Activated CD4-positive, alpha-beta T cell treated with anti-CD3 and anti-CD28 coated beads for 4 hours (primary cell): ENCODE data around the gene AOPEP.
A peak's percentile ranks its signal among the peaks of the same experiment; 100 is the strongest.

Experiments used
- DNase-seq, 2 donors: peaks; one replicate each; pipeline ENCODE4 v3.0.0-alpha.2; 2020

The AOPEP gene, protein sequence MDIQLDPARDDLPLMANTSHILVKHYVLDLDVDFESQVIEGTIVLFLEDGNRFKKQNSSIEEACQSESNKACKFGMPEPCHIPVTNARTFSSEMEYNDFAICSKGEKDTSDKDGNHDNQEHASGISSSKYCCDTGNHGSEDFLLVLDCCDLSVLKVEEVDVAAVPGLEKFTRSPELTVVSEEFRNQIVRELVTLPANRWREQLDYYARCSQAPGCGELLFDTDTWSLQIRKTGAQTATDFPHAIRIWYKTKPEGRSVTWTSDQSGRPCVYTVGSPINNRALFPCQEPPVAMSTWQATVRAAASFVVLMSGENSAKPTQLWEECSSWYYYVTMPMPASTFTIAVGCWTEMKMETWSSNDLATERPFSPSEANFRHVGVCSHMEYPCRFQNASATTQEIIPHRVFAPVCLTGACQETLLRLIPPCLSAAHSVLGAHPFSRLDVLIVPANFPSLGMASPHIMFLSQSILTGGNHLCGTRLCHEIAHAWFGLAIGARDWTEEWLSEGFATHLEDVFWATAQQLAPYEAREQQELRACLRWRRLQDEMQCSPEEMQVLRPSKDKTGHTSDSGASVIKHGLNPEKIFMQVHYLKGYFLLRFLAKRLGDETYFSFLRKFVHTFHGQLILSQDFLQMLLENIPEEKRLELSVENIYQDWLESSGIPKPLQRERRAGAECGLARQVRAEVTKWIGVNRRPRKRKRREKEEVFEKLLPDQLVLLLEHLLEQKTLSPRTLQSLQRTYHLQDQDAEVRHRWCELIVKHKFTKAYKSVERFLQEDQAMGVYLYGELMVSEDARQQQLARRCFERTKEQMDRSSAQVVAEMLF

DNA sequence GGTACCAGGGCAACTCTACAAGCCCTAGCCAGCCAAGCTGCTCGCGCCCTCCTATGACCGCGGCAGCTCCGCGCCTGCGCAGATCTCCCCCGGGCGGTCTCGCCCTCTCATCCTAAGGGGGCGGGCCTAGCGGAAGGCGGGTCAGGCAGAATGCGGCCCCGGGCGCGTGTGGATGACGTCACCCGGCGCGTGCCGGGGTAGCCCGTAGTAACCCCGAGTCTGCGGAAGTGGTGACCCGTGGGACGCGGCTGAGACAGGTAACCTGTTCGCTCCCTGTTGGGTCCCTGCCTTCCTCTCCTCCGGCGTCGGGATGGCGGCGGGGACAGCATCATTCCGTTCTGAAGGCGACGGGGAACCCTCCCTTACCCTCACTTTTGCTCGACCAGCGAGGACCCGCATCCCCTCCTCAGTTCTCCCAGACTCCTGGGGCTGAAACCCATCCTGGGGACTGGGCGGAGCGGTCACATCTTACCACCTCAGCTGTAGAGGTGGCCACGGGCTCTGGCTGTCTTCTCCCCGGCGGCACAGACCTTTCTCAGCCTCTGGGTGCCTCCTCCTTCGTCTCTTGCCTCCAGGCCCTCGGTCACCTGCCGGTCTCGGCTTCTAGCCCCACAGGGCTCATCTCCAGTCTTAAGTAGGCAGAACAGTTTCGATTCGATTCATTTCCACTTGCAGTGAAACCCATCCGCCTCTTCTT is at the start of gene AOPEP:
TSS of gene AOPEP (plus strand) at position 205 of the 697 bp plus-strand sequence. CDS start 33,085 bp downstream, outside the sequence.
- peak; percentile 99 for DNase-seq

DNA sequence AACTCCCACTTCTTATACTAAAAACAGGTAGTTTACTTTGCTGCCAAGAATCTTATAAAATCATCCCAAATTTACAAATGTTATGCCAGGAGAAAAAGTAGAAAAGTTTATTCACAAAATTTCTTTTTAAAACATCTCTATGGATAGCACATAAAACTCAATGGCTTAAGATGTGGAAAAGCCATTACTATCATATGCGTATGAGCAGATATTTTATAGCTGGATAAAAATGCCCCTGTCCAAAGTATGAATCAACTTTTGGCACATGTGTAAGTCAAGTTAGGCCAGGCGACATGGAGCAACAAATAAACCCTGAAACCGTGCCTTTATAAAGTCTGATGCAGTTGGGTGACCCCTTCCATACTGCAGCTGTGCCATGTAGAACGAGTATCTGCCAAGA is 48.6 kb upstream of the AOPEP start:
- no peak for DNase-seq

DNA sequence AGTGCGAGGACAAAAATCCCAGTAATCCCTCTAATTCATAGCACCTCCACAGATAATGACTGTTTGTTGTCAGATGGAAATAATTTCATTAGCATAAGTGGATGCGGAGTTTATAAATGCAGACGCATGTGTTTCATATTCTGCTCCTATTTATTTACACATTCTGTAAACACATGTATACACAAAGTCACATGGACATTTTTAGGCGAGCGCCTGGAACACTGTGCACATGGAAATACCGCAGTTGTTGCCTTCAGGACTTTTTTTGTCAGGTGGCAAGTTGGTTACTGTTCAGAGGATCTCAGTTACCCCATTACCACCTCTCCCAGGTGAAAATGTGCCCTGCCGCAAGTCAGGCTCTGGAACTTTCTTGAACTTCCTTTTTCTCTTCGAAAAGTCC is 46.9 kb upstream of the AOPEP start:
- no peak for DNase-seq

DNA sequence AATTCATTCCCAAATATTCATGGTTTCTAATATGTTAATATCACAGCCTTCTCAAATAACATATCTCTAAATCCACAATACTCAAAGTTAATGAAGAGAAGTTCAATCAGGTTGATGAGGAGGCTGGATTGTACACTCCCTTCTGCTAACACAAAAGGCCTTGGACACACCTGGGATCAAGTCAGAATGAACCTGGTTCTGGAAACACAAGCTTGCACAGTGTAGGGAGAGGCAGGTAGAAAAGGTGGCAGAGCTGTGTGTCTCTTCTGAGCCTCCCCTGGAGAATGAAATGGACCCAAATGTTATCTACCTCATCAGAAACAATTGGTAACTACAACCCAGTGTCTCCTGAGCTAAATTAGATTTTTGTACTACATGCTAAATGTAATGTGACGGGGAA is 46.5 kb upstream of the AOPEP start:
- no peak for DNase-seq

DNA sequence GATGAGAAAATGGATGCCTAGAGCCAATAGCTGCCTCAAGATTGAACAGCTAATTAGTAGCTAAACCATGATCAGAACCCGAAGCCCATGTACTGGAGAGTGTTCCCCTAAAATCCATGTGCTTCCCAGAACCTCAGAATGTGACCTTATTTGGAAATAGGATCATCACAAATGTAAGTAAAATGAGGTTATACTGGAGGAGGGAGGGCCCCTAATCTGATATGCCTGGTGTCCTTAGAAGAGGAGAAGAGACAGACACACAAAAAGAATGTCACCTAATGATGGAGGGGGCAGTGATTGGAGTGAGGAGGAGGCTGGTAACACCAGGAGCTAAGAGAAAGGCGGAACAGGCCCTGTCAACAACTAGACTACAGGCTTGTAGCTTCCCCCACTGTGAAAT is 45.9 kb upstream of the AOPEP start:
- no peak for DNase-seq

DNA sequence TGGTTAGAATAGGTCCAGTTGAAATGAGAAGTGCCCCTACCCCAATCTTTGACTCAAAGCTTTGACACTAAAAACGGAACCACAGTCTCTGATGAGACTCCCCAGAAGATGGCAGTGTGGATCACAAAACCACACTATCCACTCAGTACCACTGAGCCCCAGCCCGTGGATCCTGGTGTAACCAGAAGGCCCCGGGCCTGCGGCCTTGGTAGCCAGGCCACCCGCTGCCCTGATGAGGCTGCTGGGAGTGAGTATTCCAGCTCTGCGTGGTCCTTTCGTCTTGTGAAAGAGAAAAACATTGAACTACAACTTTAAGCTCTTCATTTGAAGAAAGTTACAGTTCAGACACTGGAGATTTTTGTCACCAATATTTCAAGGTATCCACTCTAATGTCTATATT is 45.0 kb upstream of the AOPEP start:
- peak; percentile 52 to 65 for DNase-seq

DNA sequence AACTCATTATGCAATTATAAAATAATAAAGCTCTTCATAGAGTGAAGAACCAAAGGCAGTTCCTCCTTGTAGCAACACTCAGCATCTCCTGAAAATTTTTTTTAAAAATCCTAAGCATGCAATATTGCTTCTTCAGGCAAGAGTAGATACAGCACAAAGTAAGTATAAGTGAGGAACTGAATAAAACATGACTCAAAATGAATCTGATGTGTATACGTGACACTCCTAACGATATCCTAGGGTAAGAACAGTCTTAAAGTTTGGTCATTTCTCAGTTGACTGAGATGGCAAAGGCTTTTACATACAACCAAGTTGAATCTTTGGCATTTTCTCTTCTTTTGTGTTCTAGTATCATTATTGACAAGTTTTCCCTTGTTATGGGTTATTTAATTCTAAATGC is 41.1 kb upstream of the AOPEP start:
- no peak for DNase-seq

DNA sequence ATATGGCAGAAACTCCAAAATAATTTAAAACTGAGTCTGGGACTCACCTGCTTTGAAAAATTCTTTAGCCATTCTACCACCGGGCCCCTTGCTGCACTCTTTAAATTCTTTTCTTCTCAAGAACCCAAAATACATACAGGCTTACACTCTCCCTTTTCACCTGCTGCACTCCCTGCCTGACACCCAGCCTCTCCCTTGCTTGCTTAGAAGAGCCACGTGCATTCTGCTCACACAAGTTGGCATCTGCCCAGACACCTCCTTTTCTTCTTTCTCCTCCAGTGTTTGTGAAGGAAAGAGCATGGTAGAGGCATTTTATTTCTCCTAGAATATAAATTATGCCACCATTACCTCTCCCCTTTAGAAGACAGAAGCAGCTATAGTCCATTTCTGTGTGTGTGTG is 39.0 kb upstream of the AOPEP start:
- DNase-seq, result no peak

DNA sequence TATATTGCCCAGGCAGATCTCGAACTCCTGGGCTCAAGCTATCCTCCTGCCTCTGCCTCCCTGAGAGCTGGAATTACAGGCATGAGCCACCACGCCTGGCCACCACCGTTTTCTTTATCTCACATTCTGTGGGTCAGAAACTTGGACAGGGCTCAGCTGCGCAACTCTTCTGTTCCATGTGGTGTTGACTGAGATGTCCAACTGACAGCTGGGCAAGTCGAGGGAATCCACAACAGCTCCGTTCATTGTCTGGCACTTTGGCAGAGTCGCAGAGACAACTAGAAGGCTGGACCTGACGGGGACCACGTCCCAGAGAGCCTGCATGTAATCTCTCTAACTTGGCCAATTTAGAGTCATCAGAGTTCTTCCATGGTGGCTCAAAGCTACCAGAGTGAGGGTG is 36.2 kb upstream of the AOPEP start:
- no peak for DNase-seq

DNA sequence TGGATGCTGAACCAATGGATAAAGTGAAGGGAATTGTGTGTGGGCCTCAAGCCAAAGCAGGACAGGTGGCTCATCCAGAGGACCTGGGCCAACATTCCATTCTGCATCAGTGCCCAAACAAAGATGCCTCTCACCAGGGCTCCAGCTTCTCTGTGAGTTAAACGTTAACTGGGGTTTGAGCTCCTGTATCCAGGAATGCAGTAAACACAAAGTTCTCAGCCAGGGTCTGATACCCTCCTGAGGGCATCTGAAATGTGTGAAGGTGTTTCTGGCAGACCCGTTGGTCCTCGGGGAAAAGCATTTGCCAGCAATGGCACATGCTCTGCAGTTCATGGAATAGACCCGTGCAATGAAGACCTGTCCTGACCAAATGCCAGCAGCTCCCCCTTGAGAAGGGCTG is 33.9 kb upstream of the AOPEP start:
- no peak for DNase-seq

DNA sequence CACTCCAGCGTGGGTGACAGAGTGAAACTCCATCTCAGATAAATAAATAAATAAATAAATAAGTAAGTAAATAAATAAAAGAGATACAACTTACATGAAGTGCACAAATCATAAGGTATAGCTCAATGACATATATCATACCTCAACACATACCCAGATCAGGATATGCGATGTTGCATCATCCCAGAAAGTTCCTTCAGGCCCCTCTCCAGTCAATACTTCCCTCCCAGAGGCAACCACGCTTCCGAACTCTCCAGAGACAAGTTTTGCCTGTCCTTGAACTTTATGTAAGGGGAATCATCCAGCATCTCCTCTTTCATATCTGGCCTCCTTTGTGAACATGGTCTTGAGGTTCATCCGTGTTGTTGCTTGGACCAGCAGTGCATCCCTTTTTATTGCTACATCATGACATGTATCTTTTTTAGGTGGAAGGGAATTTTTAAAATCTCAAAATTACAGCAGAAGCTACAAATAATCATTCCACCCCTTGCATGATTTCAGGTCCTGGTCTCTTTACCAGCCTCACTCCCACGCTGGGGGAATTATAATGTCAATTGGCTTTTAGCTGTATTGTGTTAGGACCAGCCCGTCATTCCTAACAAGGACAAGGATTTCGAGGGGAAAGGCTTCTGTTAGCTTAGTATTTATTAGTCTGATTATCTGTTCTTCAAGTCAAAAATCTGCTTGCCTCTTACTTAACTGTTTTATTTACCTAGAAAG is 32.9 kb upstream of the AOPEP start:
- no peak for DNase-seq

DNA sequence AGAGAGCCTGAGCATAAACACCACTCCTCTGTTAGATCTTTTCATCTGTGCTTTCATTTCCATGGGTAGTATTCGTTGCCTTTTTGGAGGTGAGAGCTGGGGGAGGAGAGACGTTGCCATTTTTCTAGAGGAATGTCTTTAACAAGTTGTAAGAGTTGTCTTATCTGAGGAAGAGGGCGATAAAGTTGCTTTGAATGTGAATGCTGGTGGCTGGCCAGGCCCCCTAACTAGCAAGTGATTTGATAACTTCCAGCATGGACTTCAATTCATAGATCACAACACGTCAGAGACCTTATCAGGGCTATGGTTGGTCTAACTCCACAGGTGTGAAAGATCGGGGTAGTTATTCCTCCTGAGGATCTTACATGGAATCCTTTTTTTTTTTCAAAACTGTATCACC is 30.0 kb upstream of the AOPEP start:
- DNase-seq, result no peak

DNA sequence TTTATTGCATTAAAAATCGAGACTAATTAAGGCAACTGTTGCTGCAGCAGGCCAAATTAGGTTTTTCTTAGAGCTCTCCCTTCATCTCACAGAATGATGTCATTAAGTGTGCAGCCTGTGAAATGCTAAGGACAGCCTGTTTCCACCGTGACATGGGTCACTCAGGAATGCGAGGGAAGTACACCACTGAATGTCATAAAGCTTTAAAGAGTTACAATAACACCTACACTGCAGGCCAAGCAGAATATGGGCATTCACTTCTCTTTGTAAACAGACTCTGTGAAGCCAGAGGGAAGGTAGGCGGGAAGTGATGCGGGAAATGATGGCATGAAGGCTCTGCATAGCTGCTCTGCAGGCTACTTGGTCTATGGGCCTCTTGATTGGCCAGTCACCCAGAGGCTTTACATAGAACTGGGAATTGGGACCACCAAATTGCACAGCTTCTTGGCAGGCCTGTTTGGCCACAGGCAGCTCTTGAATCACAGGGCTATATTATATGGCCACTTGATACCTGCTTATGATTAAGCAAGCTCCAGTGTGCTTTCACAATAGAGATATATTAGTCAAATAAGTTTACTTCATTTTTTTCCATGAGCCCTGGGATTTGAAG is 28.4 kb upstream of the AOPEP start:
- DNase-seq, result no peak

DNA sequence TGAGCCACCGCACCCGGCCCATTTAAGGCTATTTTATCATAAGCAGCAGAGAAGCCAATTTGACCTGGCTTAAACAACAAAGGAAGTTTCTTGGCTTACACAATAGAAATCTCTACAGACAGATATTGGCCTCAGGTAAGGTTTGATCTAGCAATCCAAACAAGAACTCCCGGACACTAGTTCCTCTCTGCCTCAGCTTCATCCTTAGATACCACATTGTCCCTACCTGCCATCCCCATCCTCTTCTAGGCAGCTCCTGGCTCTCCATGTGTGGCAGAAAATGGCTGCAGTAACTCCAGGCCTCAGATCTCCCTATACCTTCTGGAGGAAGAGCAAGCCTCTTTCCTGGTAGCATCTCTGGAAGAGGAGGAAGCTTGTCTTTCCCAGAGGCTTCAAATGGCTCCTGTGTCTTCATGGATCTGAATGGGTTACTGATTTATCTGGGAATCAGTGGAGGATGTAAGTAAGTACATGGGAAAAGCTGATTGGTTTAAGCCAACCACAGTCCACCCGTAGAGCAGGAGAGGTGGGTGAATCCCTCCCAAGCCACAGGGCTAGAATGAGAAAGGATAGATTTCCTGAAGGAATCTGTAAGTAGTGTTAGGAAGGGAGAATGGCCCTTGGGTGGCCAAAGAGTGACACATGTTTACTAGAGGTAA is 26.7 kb upstream of the AOPEP start:
- no peak for DNase-seq

DNA sequence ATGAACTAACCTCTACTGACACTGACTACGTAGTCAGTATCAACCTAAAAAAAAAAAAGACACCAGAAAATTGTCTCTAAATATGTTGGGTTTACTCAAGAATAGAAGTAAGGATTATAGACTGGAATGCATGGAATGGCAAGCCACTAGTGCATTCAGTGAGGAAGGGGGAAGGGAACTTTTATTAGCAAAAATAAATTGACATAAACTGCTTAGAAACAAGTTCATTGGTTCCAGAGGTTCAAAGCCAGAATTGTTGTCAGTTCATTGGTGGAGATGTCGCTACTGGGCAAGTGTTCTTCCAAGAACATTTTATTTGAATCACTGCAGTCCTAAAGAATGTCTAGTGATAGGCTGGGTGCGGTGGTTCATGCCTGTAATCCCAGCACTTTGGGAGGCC is 26.1 kb upstream of the AOPEP start:
- DNase-seq, result no peak

DNA sequence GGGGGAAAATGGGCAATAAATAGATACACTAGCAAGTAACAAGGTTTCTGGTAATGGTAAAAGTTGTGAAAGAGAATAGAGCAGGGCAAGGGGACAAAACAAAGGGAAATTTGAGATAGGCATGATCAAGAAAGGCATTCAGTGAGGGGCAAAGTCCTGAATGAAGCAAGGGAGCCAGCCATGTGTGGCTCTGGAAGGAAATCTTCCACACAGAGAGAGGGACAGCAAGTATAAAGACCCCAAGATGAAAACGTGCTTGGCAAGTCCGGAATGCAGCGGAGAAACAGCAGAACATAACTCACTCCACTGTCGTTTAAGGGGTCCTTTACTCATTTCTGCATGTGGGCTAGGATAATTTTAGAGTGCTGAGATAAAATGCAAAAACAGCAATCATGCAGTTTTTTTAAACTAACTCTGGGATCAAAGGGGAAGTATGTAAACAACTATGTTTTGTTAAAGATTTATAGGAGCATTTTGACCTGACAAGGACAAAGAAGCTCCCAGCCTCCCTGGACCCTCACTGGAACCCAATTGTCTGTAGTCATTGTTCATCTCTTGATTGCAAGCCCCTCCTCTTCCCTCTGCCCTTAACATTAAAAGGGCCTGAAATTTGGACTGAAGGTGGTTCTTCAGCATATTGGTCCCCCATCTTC is 22.9 kb upstream of the AOPEP start:
- DNase-seq, result no peak

DNA sequence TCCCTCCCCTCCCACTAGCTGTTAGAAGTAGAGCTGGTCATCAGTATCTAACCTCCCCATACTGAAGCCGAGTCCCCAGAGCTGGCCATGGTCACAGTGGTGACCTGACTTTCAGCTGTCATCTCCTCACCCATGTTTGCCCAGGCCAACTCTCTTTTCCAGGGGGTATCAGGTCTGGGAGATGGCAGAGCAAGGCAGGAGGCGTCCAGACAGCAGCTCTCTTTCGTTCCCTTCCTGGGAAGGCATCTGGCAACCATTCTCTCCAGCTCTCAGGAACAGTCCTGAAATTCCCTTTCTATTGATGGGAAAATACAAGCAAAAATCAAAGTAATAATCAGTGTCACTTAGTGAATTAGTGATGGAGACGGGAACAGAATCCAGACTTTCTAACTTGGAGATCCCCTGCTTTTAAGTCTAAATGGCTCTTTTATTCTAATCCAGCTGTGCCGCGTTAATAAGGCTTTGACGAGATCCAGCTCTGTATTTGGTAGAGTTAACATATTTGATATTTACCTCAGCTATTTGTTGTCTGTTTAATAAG is 21.3 kb upstream of the AOPEP start:
- no peak for DNase-seq

DNA sequence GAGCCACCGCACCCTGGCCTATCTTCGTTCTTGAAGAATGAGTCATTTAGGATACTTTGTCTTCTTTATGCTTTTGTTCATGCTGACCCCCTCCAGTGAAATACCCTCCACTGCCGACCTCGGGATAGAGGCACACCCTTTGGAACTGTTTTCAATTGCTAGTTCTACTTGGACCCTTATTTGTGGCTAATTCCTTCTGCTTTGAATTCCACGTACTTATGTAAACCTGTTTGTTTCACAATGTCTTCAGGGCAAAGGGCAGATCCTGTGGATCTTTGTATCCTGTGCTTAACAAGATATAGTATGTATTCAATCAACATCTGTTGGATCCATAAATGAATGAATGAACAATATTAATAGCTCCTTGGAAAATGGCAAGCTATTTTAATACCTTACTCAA is 19.6 kb upstream of the AOPEP start:
- no peak for DNase-seq

DNA sequence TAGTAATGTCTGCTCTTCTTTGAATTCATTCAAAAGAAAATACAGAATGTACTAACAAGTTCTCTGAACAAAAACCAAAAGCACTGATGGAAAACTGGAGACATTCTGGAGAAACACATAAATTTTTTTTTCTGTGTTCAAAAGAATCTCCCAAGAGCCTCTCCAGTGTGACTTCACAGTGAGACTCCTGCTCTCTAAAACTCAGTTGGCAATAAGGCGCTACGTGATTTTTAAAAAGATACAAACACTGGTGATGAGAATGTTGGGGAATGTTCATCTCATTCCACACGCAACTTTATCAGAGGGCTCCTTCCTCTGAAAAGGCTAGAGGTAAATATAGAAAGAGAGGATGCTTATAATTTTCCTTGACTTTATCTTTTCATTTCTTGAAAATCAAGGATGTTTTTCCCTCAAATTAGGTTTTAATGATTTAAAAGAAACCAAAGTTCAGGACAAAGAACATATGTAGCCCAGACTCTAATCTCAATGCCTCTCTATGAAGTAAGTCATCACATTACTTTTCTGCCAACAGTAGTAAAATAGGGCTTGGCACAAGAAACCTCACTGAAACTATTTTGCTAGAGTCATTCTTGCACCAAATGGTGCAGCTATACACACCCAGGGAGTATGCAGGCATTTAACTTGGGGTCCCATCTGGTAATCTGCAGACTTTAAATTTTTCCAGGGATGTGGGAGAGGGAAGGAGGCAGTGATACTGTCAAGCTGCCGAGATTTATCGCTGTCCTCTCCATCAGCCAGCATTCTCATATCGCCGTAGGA is 12.9 kb upstream of the AOPEP start:
- DNase-seq, result no peak

DNA sequence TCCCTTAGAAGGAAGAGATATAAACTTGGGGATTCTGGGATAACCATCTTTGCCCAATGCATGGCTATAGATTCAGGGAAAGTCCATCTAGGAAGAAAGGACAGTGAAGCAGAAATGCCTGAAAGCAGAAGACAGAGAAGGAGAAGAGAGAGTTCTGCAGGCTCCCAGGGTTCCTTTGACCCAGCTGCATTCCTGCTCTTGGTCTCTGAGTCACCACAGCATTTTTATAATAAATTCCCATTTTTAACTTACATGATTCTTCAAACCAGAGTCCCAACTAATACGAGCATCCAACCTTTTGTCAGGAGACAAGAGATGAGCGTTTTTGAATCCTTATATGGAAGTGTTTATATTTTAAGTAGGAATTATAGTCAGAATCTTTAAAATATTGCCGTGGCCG is 12.0 kb upstream of the AOPEP start:
- DNase-seq, result no peak
